Activated CD8-positive, alpha-beta T cell treated with anti-CD3 and anti-CD28 coated beads, Interleukin-2, amount 10 ng/mL, durations not matched to agents 7 days and 5 days (primary cell): ENCODE data around the gene AP4M1. TPM values are rescaled to one million over a fixed set of nuclear protein-coding genes. Genes with fewer than 3 reads are reported as not detected.
"Not testable (repeated sequence)": the region's sequence is repeated elsewhere in the genome, so short reads cannot be mapped to it uniquely, and the experiment has no call there.

ENCODE experiments used
- ATAC-seq: fragments of 150-1000 bp; cut with Tn5 transposase; one replicate; pipeline ENCODE4 v1.10.0; 2021; ENCODE audit warnings: moderate library complexity
- CTCF ChIA-PET: fragments of 350-600 bp; sonication (Branson Sonifier 250); formaldehyde crosslinking; loops from one replicate; lab custom pipeline; 2021; ENCODE audit warnings: antibody characterized with exemption; lab: Charles Lee
- POLR2A ChIA-PET: fragments of 350-600 bp; sonication (Branson Sonifier 250); formaldehyde crosslinking; loops from one replicate; lab custom pipeline; 2021; ENCODE audit warnings: antibody characterized with exemption; lab: Charles Lee
- DNase-seq: peaks from one replicate; pipeline ENCODE4 v3.0.0-alpha.2; 2020
- H3K27ac Mint-ChIP-seq: one replicate; pipeline ENCODE4 v1.8.0; 2021; ENCODE audit warnings: mild to moderate bottlenecking, mixed read lengths
- H3K27me3 Mint-ChIP-seq: one replicate; pipeline ENCODE4 v1.8.0; 2021; ENCODE audit warnings: low read depth, mixed read lengths
- H3K36me3 Mint-ChIP-seq: one replicate; pipeline ENCODE4 v1.8.0; 2021; ENCODE audit warnings: low read depth, mixed read lengths
- H3K4me1 Mint-ChIP-seq: one replicate; pipeline ENCODE4 v1.8.0; 2021; ENCODE audit warnings: low read depth, mixed read lengths
- H3K4me3 Mint-ChIP-seq: one replicate; pipeline ENCODE4 v1.8.0; 2021; ENCODE audit warnings: mild to moderate bottlenecking, mixed read lengths
- H3K9me3 Mint-ChIP-seq: one replicate; pipeline ENCODE4 v1.8.0; 2022; ENCODE audit warnings: mixed read lengths; ENCODE audit not compliant: insufficient read depth
- total RNA-seq, 2 experiments: library from RNA; stranded (reverse); gene quantifications; one replicate each; pipeline ENCODE4 v1.2.3, GENCODE V29; 2021

AP4M1 gene
- total RNA-seq, 2 experiments from 2014 or later: 10.8 to 13.0 TPM

GRCh38 chr7:100124301-100125230 lies 23.1 kb downstream of the AP4M1 start:
- H3K4me1 Mint-ChIP-seq: peaks cover 51% of the 10 kb centered on the region
- H3K27me3 Mint-ChIP-seq: no peaks in the 10 kb centered on the region
- ChIA-PET CTCF (interaction anchor here (0.9 to 1.3 kb wide), 3 partner anchors 8 to 220 kb away, joined by 3 to 4 read pairs (median 3); partner anchors contain the start of gene MCM7), POLR2A (interaction anchor here (0.7 to 3.6 kb wide), 5 partner anchors 23 to 305 kb away, joined by 3 to 52 read pairs (median 5); partner anchors contain the start of genes AP4M1, MCM7, MEPCE and ZCWPW1)
- H3K4me3 Mint-ChIP-seq: peak overlapping the region; percentile 98
- DNase-seq: no peak
- no peak for ATAC-seq
- H3K36me3 Mint-ChIP-seq: peaks cover 40% of the 10 kb centered on the region
- peak overlapping the region; percentile 62 for H3K27ac Mint-ChIP-seq
- no peaks in the 10 kb centered on the region for H3K9me3 Mint-ChIP-seq

- ChIA-PET POLR2A (interaction anchor here (0.6 to 3.6 kb wide), 11 partner anchors 21 to 653 kb away, joined by 3 to 52 read pairs (median 4); partner anchors contain the start of genes AP4M1, FAM200A, LAMTOR4 and MCM7), CTCF (interaction anchor here (0.8 to 1.3 kb wide), 4 partner anchors 10 to 94 kb away, joined by 3 to 6 read pairs (median 4); partner anchors contain the start of genes LAMTOR4 and MCM7)
- ATAC-seq (peak; percentile 10), DNase-seq (no peak)
- peak overlapping the region; percentile 100 for H3K27ac Mint-ChIP-seq
- H3K27me3 Mint-ChIP-seq: no peaks in the 10 kb centered on the region
- peaks cover 47% of the 10 kb centered on the region for H3K4me1 Mint-ChIP-seq
- peak overlapping the region; percentile 98 for H3K4me3 Mint-ChIP-seq
- peaks cover 35% of the 10 kb centered on the region for H3K36me3 Mint-ChIP-seq
- H3K9me3 Mint-ChIP-seq: no peaks in the 10 kb centered on the region
Measured at GRCh38 chr7:100126239-100126930, 24.9 kb downstream of the AP4M1 start.

GRCh38 chr7:100126931-100127865 lies 25.8 kb downstream of the AP4M1 start, which contains the start of gene MBLAC1:
TSS of gene MBLAC1 (plus strand) at chr7:100126967. CDS start at chr7:100127396, 429 bp downstream.
- Mint-ChIP-seq H3K27ac (peak within 1 kb of the TSS; percentile 100), H3K4me3 (peak within 1 kb of the TSS; percentile 98), H3K4me1 (peaks cover 49% of the 10 kb centered on the region), H3K36me3 (peaks cover 33% of the 10 kb centered on the region), H3K9me3 (no peaks in the 10 kb centered on the region), H3K27me3 (no peaks in the 10 kb centered on the region)
- ATAC-seq (peak; percentile 72), DNase-seq (peak; percentile 95)
- ChIA-PET CTCF (interaction anchor here (0.7 to 8.7 kb wide), 10 partner anchors 10 to 136 kb away, joined by 3 to 141 read pairs (median 5); partner anchors contain the start of genes AP4M1, LAMTOR4 and MCM7), POLR2A (interaction anchor here (0.6 to 3.6 kb wide), 10 partner anchors 22 to 654 kb away, joined by 3 to 52 read pairs (median 4); partner anchors contain the start of genes AP4M1, FAM200A, LAMTOR4 and MCM7)

DNA sequence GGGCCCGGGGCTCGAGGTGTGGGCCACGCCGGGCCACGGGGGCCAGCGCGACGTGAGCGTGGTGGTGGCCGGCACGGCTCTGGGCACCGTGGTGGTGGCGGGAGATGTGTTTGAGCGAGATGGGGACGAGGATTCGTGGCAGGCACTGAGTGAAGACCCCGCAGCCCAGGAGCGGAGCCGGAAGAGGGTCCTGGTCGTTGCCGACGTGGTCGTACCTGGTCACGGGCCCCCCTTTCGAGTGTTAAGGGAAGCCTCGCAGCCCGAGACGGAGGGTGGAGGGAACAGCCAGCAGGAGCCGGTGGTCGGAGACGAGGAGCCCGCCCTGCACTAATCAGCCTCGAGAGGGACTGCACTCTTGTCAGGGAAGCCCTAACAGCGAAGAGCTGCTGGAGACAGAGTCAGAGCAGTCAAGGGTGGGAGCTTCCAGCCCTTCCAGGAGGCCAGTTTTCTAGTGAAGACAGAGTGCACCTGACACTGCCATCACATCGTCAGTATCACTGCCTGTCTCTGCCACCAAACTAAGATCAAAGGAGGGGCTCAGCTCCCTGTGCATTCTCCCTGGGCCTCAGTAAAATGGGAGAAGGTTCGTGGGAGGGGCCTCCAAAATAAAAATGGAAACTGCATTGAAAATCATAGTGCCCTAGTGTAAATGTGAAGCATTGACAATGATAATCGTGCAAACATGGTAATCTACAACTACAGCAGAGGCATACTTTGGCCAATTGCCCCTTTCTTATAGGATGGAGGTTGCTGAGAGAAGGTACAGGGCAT lies 26.6 kb downstream of the AP4M1 start:
- peaks cover 53% of the 10 kb centered on the region for H3K4me1 Mint-ChIP-seq
- H3K4me3 Mint-ChIP-seq: peak overlapping the region; percentile 98
- no peaks in the 10 kb centered on the region for H3K27me3 Mint-ChIP-seq
- ATAC-seq (peak; percentile 23), DNase-seq (peak; percentile 56)
- no peaks in the 10 kb centered on the region for H3K9me3 Mint-ChIP-seq
- CTCF ChIA-PET: interaction anchor here (0.6 to 11.3 kb wide), 14 partner anchors 8 to 300 kb away, joined by 3 to 200 read pairs (median 5); partner anchors contain the start of genes AP4M1, LAMTOR4, MCM7 and PVRIG
- peak overlapping the region; percentile 86 for H3K27ac Mint-ChIP-seq
- H3K36me3 Mint-ChIP-seq: peaks cover 25% of the 10 kb centered on the region
- POLR2A ChIA-PET: interaction anchor here (0.6 to 2.2 kb wide), 7 partner anchors 20 to 300 kb away, joined by 3 to 15 read pairs (median 3); partner anchors contain the start of genes AP4M1 and MCM7

DNA sequence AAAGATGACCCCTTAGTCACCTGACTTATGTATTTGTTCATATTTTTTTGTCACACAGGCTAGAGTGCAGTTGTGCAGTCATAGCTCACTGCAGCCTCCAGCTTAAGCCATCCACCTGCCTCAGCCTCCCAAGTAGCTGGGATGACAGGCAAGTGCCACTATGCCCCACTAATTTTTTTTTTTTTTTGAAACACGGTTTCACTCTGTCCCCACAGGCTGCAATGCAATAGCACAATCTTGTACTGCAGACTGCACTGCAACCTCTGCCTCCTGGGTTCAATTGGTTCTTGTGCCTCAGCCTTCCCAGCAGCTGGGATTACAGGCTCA lies 27.2 kb downstream of the AP4M1 start:
- H3K4me1 Mint-ChIP-seq: peaks cover 53% of the 10 kb centered on the region
- ChIA-PET CTCF (interaction anchor here (0.6 to 11.3 kb wide), 13 partner anchors 8 to 300 kb away, joined by 3 to 200 read pairs (median 5); partner anchors contain the start of genes AP4M1, LAMTOR4, MCM7 and PVRIG), POLR2A (interaction anchor here (0.6 to 2.2 kb wide), 8 partner anchors 8 to 299 kb away, joined by 3 to 15 read pairs (median 4); partner anchors contain the start of genes AP4M1 and MCM7)
- peak overlapping the region; percentile 98 for H3K4me3 Mint-ChIP-seq
- H3K36me3 Mint-ChIP-seq: peaks cover 23% of the 10 kb centered on the region
- H3K27me3 Mint-ChIP-seq: no peaks in the 10 kb centered on the region
- no peak for DNase-seq
- H3K9me3 Mint-ChIP-seq: no peaks in the 10 kb centered on the region
- peak overlapping the region; percentile 86 for H3K27ac Mint-ChIP-seq
- no peak for ATAC-seq

- ChIA-PET POLR2A (interaction anchor here (0.6 to 1.7 kb wide), 3 partner anchors 29 to 90 kb away, joined by 4 to 12 read pairs (median 4); partner anchors contain the start of genes AP4M1, MCM7 and PVRIG), CTCF (interaction anchor here (0.7 to 11.3 kb wide), 21 partner anchors 10 to 298 kb away, joined by 3 to 200 read pairs (median 5); partner anchors contain the start of genes AP4M1, CNPY4, LAMTOR4 and MCM7)
- H3K27ac Mint-ChIP-seq, H3K27me3 Mint-ChIP-seq, DNase-seq, ATAC-seq, H3K9me3 Mint-ChIP-seq, H3K4me3 Mint-ChIP-seq: not testable (repeated sequence)
- peaks cover 12% of the 10 kb centered on the region for H3K36me3 Mint-ChIP-seq
- peaks cover 41% of the 10 kb centered on the region for H3K4me1 Mint-ChIP-seq
Measured at GRCh38 chr7:100130220-100130607, 28.8 kb downstream of the AP4M1 start.

GRCh38 chr7:100130608-100131453 lies 29.4 kb downstream of the AP4M1 start:
- Mint-ChIP-seq H3K9me3 (no peaks in the 10 kb centered on the region), H3K27me3 (no peaks in the 10 kb centered on the region), H3K4me3 (peak overlapping the region; percentile 18), H3K36me3 (peaks cover 12% of the 10 kb centered on the region), H3K27ac (no peak overlapping the region), H3K4me1 (peaks cover 36% of the 10 kb centered on the region)
- DNase-seq (peak; percentile 91), ATAC-seq (peak; percentile 20)
- POLR2A ChIA-PET: interaction anchor here (0.6 to 1.7 kb wide), 5 partner anchors 17 to 89 kb away, joined by 3 to 12 read pairs (median 4); partner anchors contain the start of genes AP4M1, MCM7 and PVRIG
- CTCF ChIA-PET: interaction anchor here (0.7 to 11.3 kb wide), 22 partner anchors 11 to 277 kb away, joined by 3 to 200 read pairs (median 6); partner anchors contain the start of genes AP4M1, CNPY4, LAMTOR4 and MCM7

GRCh38 chr7:100132126-100132525 lies 30.7 kb downstream of the AP4M1 start:
- Mint-ChIP-seq H3K27ac (no peak overlapping the region), H3K36me3 (peaks cover 2% of the 10 kb centered on the region), H3K27me3 (no peaks in the 10 kb centered on the region), H3K4me3 (no peak overlapping the region), H3K4me1 (peaks cover 28% of the 10 kb centered on the region), H3K9me3 (no peaks in the 10 kb centered on the region)
- ChIA-PET CTCF (interaction anchor here (0.8 to 11.3 kb wide), 33 partner anchors 9 to 322 kb away, joined by 3 to 200 read pairs (median 8); partner anchors contain the start of genes AP4M1, GAL3ST4, GPC2 and LAMTOR4), POLR2A (interaction anchor here (0.6 to 1.1 kb wide), 3 partner anchors 86 to 297 kb away, joined by 3 to 5 read pairs (median 3); partner anchors contain the start of gene ZCWPW1)
- DNase-seq (no peak), ATAC-seq (no peak)
